Ovary (tissue), 3 donors: ENCODE results near the gene COBL.

Experiments used
- CTCF ChIP-seq, 3 donors: fragments of 450-650 bp in 2 of 3; fragments of 200-600 bp in 1 of 3; IDR thresholded peaks; one replicate each; pipeline versions ENCODE4 v1.5.1 to v1.8.0; 2016 to 2022; ENCODE audit warnings: antibody characterized with exemption in 3 of 3, mild to moderate bottlenecking in 1 of 3
- POLR2A ChIP-seq: fragments of 450-650 bp; IDR thresholded peaks from one replicate; pipeline ENCODE4 v1.6.1; 2017; ENCODE audit warnings: antibody characterized with exemption, mild to moderate bottlenecking, moderate library complexity
- donor health status: DM: no; HTN: no; CAD: no.

GRCh38 chr7:51301806-51302205 is 14.8 kb downstream of the COBL start:
- TF ChIP-seq CTCF (IDR thresholded peaks at IDR 0.05) (no peak), POLR2A (no peak)
